ENCODE measurements around the gene ZNF37A. TPM values are rescaled to one million over a fixed set of nuclear protein-coding genes. Genes with fewer than 3 reads are reported as not detected.

Gene ZNF37A
- total RNA-seq, 1 donor from 2014 or later = 21.1 TPM

- Mint-ChIP-seq H3K4me3 (ENCODE audit: unreplicated experiment) (peak overlapping the region; percentile 97), H3K27ac (ENCODE audit: unreplicated experiment) (peak overlapping the region; percentile 85), H3K9me3 (ENCODE audit: unreplicated experiment) (peaks cover 13% of the 10 kb centered on the region), H3K36me3 (ENCODE audit: unreplicated experiment) (peaks cover 36% of the 10 kb centered on the region), H3K27me3 (ENCODE audit: unreplicated experiment) (peaks cover 6% of the 10 kb centered on the region), H3K4me1 (ENCODE audit: low read depth, unreplicated experiment) (peaks cover 4% of the 10 kb centered on the region)
- DNase-seq = no peak
- no peak for TF ChIP-seq CTCF (IDR thresholded peaks at IDR 0.05; ENCODE audit: partially characterized antibody, unreplicated experiment)
These were observed 914 bp downstream of the ZNF37A start for GRCh38 chr10:38094927-38095574.

GRCh38 chr10:38102880-38103279, 8.7 kb downstream of the ZNF37A start:
- DNase-seq = no peak
- no peak for TF ChIP-seq CTCF (IDR thresholded peaks at IDR 0.05; ENCODE audit: partially characterized antibody, unreplicated experiment)
- H3K36me3 Mint-ChIP-seq (ENCODE audit: unreplicated experiment) = peaks cover 68% of the 10 kb centered on the region
- H3K9me3 Mint-ChIP-seq (ENCODE audit: unreplicated experiment) = peaks cover 18% of the 10 kb centered on the region
- no peaks in the 10 kb centered on the region for H3K27me3 Mint-ChIP-seq (ENCODE audit: unreplicated experiment)
- H3K27ac Mint-ChIP-seq (ENCODE audit: unreplicated experiment) = no peak overlapping the region
- H3K4me3 Mint-ChIP-seq (ENCODE audit: unreplicated experiment) = no peak overlapping the region
- H3K4me1 Mint-ChIP-seq (ENCODE audit: low read depth, unreplicated experiment) = no peaks in the 10 kb centered on the region

GRCh38 chr10:38103756-38104155, 9.6 kb downstream of the ZNF37A start:
- Mint-ChIP-seq H3K27me3 (ENCODE audit: unreplicated experiment) (no peaks in the 10 kb centered on the region), H3K27ac (ENCODE audit: unreplicated experiment) (peak overlapping the region; percentile 18), H3K4me3 (ENCODE audit: unreplicated experiment) (no peak overlapping the region), H3K36me3 (ENCODE audit: unreplicated experiment) (peaks cover 70% of the 10 kb centered on the region), H3K4me1 (ENCODE audit: low read depth, unreplicated experiment) (no peaks in the 10 kb centered on the region), H3K9me3 (ENCODE audit: unreplicated experiment) (peaks cover 25% of the 10 kb centered on the region)
- DNase-seq = no peak
- TF ChIP-seq CTCF (IDR thresholded peaks at IDR 0.05; ENCODE audit: partially characterized antibody, unreplicated experiment) = no peak

- no peak for TF ChIP-seq CTCF (IDR thresholded peaks at IDR 0.05; ENCODE audit: partially characterized antibody, unreplicated experiment)
- H3K36me3 Mint-ChIP-seq (ENCODE audit: unreplicated experiment) = peaks cover 53% of the 10 kb centered on the region
- H3K4me3 Mint-ChIP-seq (ENCODE audit: unreplicated experiment) = no peak overlapping the region
- H3K9me3 Mint-ChIP-seq (ENCODE audit: unreplicated experiment) = peaks cover 35% of the 10 kb centered on the region
- DNase-seq = no peak
- H3K27ac Mint-ChIP-seq (ENCODE audit: unreplicated experiment) = no peak overlapping the region
- H3K27me3 Mint-ChIP-seq (ENCODE audit: unreplicated experiment) = no peaks in the 10 kb centered on the region
- H3K4me1 Mint-ChIP-seq (ENCODE audit: low read depth, unreplicated experiment) = no peaks in the 10 kb centered on the region
These were observed 18.0 kb downstream of the ZNF37A start for GRCh38 chr10:38112159-38112558.

- TF ChIP-seq CTCF (IDR thresholded peaks at IDR 0.05; ENCODE audit: partially characterized antibody, unreplicated experiment) = no peak
- no peak for DNase-seq
- no peak overlapping the region for H3K27ac Mint-ChIP-seq (ENCODE audit: unreplicated experiment)
- peaks cover 77% of the 10 kb centered on the region for H3K36me3 Mint-ChIP-seq (ENCODE audit: unreplicated experiment)
- no peaks in the 10 kb centered on the region for H3K27me3 Mint-ChIP-seq (ENCODE audit: unreplicated experiment)
- H3K4me1 Mint-ChIP-seq (ENCODE audit: low read depth, unreplicated experiment) = no peaks in the 10 kb centered on the region
- H3K9me3 Mint-ChIP-seq (ENCODE audit: unreplicated experiment) = peaks cover 52% of the 10 kb centered on the region
- no peak overlapping the region for H3K4me3 Mint-ChIP-seq (ENCODE audit: unreplicated experiment)
These were observed 24.1 kb downstream of the ZNF37A start for GRCh38 chr10:38118072-38118807.

All from glutamatergic neuron (in vitro differentiated cells).